Muscle of leg (tissue), 11 donors: ENCODE data around the gene LMF1. TPM values are rescaled to one million over a fixed set of nuclear protein-coding genes. Genes with fewer than 3 reads are reported as not detected.

Source experiments
- DNase-seq: peaks from one replicate; pipeline ENCODE4 v3.0.0; 2013
- H3K27ac ChIP-seq: one replicate; pipeline ENCODE4 v1.5.1; 2013; ENCODE audit warnings: mild to moderate bottlenecking, low read length, control low read depth
- H3K27me3 ChIP-seq: one replicate; pipeline ENCODE4 v1.6.1; 2013; ENCODE audit warnings: low read length; ENCODE audit not compliant: control insufficient read depth, insufficient read depth
- H3K36me3 ChIP-seq: one replicate; pipeline ENCODE4 v1.6.1; 2013; ENCODE audit warnings: low read length; ENCODE audit not compliant: control insufficient read depth, insufficient read depth
- H3K4me1 ChIP-seq: one replicate; pipeline ENCODE4 v1.6.1; 2013; ENCODE audit warnings: low read length; ENCODE audit not compliant: control insufficient read depth, insufficient read depth
- H3K4me3 ChIP-seq: one replicate; pipeline ENCODE4 v1.5.1; 2013; ENCODE audit warnings: low read length, control low read depth
- H3K9me3 ChIP-seq: replicated peaks from 2 replicates; pipeline ENCODE4 v1.6.1; 2013; ENCODE audit warnings: low read depth, low read length; ENCODE audit not compliant: control insufficient read depth
- WGBS: methylation state at CpG from one replicate; pipeline ENCODE4 v1.1.5; 2013; ENCODE audit warnings: missing lambda C conversion rate; ENCODE audit not compliant: insufficient coverage; 5-methylcytosine and 5-hydroxymethylcytosine counted together
- polyA plus RNA-seq, 8 donors: library from polyadenylated mRNA; unstranded; fragments of 120-200 nt; gene quantifications; one replicate each; pipeline versions ENCODE4 v1.2.1 to v1.2.3, GENCODE V29; 2013; ENCODE audit warnings: inconsistent platforms in 1 of 8, low replicate concordance in 1 of 8; ENCODE audit not compliant: insufficient read length in 8 of 8, insufficient read depth in 1 of 8
- total RNA-seq: library from RNA; stranded (reverse); fragments of 120-200 nt; gene quantifications from one replicate; pipeline ENCODE4 v1.2.4, GENCODE V29; 2013

LMF1 gene
- total and polyA plus RNA-seq, 9 donors, result 8.7 to 14.1 (median 10.2) TPM

GRCh38 chr16:898761-899682 is 71.8 kb downstream of the LMF1 start:
- no peak for DNase-seq
- Histone ChIP-seq H3K9me3 (no peaks in the 10 kb centered on the region), H3K27ac (no peak overlapping the region), H3K36me3 (no peaks in the 10 kb centered on the region), H3K4me3 (no peak overlapping the region), H3K27me3 (no peaks in the 10 kb centered on the region), H3K4me1 (peaks cover 31% of the 10 kb centered on the region)
- WGBS, result 73% methylated on average over 35 of the region's 39 CpGs

GRCh38 chr16:898216-898615 is 72.6 kb downstream of the LMF1 start:
- Histone ChIP-seq H3K4me1 (peaks cover 31% of the 10 kb centered on the region), H3K36me3 (no peaks in the 10 kb centered on the region), H3K27me3 (no peaks in the 10 kb centered on the region), H3K9me3 (no peaks in the 10 kb centered on the region), H3K27ac (no peak overlapping the region), H3K4me3 (no peak overlapping the region)
- WGBS, result 63% methylated on average over 10 of the region's 11 CpGs
- no peak for DNase-seq

DNA sequence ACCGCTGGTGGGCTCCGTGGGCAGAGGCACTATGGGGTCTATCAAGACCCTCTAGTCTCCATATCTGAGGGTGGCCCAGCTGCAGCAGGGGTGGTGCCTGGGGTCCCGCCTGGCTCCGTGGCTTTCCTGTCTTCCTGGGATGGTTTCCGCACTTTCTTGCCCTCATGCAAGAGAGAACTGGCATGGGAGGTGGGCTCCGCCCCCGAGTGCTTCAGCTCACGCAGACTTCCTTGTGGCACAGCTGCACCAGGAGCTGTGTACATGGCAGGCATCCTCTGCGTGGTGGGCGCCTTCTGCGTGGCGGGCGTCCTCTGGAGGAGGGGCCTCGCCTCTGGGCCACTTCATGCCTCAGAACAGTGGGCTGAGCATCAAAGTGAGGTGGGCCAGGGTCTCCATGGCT is 73.1 kb downstream of the LMF1 start:
- no peaks in the 10 kb centered on the region for H3K27me3 ChIP-seq
- WGBS, result 87% methylated on average over 14 of the region's 14 CpGs
- no peak overlapping the region for H3K4me3 ChIP-seq
- no peaks in the 10 kb centered on the region for H3K9me3 ChIP-seq
- H3K4me1 ChIP-seq, result peaks cover 31% of the 10 kb centered on the region
- no peak overlapping the region for H3K27ac ChIP-seq
- no peaks in the 10 kb centered on the region for H3K36me3 ChIP-seq
- no peak for DNase-seq

DNA sequence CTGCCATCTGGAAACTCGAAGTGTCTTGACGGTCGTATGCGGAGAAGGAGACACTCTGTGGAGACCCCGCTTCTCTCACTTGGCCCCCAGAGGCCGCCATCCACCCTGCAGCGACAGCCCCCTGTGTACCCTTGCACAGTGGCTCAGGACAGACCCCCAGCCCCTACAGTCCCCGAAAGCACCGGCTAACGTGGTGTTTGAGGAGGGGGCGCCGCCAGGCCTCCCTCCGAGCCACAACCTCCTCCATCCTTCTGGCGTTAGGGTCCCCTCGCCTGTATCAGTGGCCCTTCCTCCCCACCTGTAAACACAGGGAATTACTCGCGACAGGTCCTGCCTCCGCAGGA is 73.6 kb downstream of the LMF1 start:
- WGBS, result 71% methylated on average over 8 of the region's 18 CpGs
- peaks cover 30% of the 10 kb centered on the region for H3K4me1 ChIP-seq
- no peak overlapping the region for H3K27ac ChIP-seq
- no peaks in the 10 kb centered on the region for H3K36me3 ChIP-seq
- no peak for DNase-seq
- no peak overlapping the region for H3K4me3 ChIP-seq
- no peaks in the 10 kb centered on the region for H3K9me3 ChIP-seq
- H3K27me3 ChIP-seq, result no peaks in the 10 kb centered on the region

DNA sequence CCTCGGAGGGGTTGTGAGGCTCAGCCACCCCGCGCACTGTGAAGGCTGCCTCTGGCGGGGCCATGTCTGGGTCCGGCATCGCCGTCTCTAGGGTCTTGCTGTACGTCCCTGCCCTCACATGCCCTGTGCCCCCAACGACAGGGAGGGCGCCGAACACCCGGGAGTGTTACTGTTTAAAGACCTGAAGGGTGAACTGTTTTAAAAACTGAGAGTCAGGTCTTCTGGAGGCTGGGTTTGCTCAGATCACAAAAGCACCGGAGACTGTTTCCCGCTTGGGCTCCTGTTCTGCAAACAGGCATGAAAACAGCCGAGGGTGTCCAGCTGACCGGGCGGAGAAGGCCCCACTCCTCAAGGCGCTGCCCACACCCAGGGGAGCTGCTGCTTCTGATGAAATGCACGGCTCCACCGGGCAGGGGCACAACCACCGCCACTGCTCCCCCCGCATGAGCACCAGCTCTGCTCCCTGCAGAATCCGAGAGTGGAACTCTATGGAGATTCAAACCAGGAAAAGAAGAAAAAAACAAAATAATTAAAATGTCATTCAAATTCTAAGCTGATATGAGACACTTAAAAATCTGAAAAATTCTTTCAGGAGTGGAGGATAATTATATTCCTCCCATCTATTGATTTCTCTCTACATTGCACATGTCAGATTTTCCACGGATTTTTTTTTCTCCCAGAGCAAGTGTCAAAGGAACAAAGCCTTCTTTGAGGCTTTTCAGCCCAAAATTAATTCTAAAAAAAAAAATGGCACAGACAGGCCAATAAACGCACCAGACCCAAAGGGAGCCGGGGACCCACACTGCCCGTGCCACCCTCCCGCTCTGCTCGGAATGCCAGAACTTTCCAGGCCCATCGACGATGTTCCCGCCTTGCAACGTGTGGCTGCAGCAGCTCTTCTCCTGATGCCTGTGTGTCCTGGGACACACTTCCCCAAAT is 74.3 kb downstream of the LMF1 start:
- Histone ChIP-seq H3K27me3 (no peaks in the 10 kb centered on the region), H3K9me3 (no peaks in the 10 kb centered on the region), H3K27ac (no peak overlapping the region), H3K4me3 (no peak overlapping the region), H3K4me1 (peaks cover 25% of the 10 kb centered on the region), H3K36me3 (peaks cover 4% of the 10 kb centered on the region)
- WGBS, result 72% methylated on average over 24 of the region's 33 CpGs
- no peak for DNase-seq

- 69% methylated on average over 19 of the region's 24 CpGs for WGBS
- no peak overlapping the region for H3K4me3 ChIP-seq
- DNase-seq, result no peak
- H3K4me1 ChIP-seq, result peaks cover 31% of the 10 kb centered on the region
- H3K27ac ChIP-seq, result no peak overlapping the region
- peaks cover 9% of the 10 kb centered on the region for H3K36me3 ChIP-seq
- no peaks in the 10 kb centered on the region for H3K9me3 ChIP-seq
- H3K27me3 ChIP-seq, result no peaks in the 10 kb centered on the region
Measured at GRCh38 chr16:895371-895770, 75.4 kb downstream of the LMF1 start.

DNA sequence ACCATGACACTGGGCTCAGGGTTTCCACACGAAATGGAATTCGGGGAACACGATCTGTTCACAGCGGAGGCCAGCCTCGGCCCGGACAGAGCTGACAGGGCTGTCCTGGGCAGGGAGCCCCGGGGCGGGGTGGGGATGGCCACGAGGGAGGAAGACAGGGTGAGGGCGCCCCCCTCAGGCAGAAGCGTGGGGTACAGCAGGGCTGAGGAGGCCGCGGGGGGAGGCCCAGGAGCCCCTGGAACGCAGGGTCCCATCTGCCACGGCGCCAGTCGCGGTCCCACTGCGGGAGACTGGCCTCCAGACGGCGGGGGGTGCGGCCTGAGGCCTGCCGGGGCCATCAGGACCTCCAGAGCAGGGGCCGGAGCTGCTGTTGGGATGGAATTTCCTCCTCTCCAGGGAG is 75.9 kb downstream of the LMF1 start:
- no peaks in the 10 kb centered on the region for H3K27me3 ChIP-seq
- H3K4me3 ChIP-seq, result no peak overlapping the region
- no peak overlapping the region for H3K27ac ChIP-seq
- DNase-seq, result no peak
- peaks cover 9% of the 10 kb centered on the region for H3K36me3 ChIP-seq
- WGBS, result 77% methylated on average over 17 of the region's 24 CpGs
- H3K9me3 ChIP-seq, result no peaks in the 10 kb centered on the region
- peaks cover 35% of the 10 kb centered on the region for H3K4me1 ChIP-seq

GRCh38 chr16:894136-894535 is 76.6 kb downstream of the LMF1 start:
- Histone ChIP-seq H3K9me3 (no peaks in the 10 kb centered on the region), H3K36me3 (peaks cover 9% of the 10 kb centered on the region), H3K4me1 (peaks cover 32% of the 10 kb centered on the region), H3K27ac (no peak overlapping the region), H3K4me3 (no peak overlapping the region), H3K27me3 (no peaks in the 10 kb centered on the region)
- WGBS, result 78% methylated on average over 24 of the region's 27 CpGs
- no peak for DNase-seq

DNA sequence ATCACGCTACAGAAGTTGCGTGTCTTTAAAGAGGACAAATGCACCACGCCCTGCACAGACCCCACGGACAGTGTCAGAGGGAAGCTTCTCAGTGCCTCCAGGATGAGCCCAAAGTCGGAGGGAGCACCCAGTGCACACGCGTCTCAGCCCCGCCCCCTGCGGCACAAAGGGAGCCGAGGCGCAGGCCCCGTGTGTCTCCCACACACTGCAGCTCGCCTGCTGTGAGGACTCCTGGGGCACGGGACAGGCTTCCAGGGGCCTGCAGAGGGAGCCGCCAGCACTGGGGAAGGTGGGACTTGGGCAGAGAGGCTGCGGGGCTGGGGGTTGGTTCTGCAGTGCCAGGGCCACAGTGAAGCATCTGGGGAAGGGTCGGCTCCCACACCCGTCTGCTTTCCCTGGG is 77.4 kb downstream of the LMF1 start:
- Histone ChIP-seq H3K27ac (no peak overlapping the region), H3K4me3 (no peak overlapping the region), H3K36me3 (peaks cover 9% of the 10 kb centered on the region), H3K4me1 (peaks cover 26% of the 10 kb centered on the region), H3K9me3 (no peaks in the 10 kb centered on the region), H3K27me3 (no peaks in the 10 kb centered on the region)
- 72% methylated on average over 14 of the region's 18 CpGs for WGBS
- DNase-seq, result no peak

GRCh38 chr16:892536-893255 is 78.1 kb downstream of the LMF1 start:
- WGBS, result 72% methylated on average over 32 of the region's 35 CpGs
- H3K4me1 ChIP-seq, result peaks cover 20% of the 10 kb centered on the region

More at GRCh38 chr16:892536-893255, 78.1 kb downstream of the LMF1 start:
- H3K27me3 ChIP-seq, result no peaks in the 10 kb centered on the region
- H3K36me3 ChIP-seq, result peaks cover 9% of the 10 kb centered on the region
- no peak overlapping the region for H3K27ac ChIP-seq
- no peaks in the 10 kb centered on the region for H3K9me3 ChIP-seq
- H3K4me3 ChIP-seq, result no peak overlapping the region
- DNase-seq, result no peak
